IMR-90 (cell line): ENCODE data around the gene RBMS3.

Source experiments
- CTCF ChIP-seq: conservative IDR thresholded peaks from 2 replicates; pipeline ENCODE4 v1.5.1; 2012; ENCODE audit warnings: mild to moderate bottlenecking, low read depth, low read length, improper control_type of control experiment
- MXI1 ChIP-seq: IDR thresholded peaks from 2 replicates; pipeline ENCODE4 v1.6.1; 2012; ENCODE audit warnings: low read depth, mild to moderate bottlenecking, low read length, moderate library complexity, borderline replicate concordance
- POLR2A ChIP-seq: IDR thresholded peaks from 2 replicates; pipeline ENCODE4 v1.6.1; 2012; ENCODE audit warnings: mild to moderate bottlenecking, low read depth, low read length

DNA sequence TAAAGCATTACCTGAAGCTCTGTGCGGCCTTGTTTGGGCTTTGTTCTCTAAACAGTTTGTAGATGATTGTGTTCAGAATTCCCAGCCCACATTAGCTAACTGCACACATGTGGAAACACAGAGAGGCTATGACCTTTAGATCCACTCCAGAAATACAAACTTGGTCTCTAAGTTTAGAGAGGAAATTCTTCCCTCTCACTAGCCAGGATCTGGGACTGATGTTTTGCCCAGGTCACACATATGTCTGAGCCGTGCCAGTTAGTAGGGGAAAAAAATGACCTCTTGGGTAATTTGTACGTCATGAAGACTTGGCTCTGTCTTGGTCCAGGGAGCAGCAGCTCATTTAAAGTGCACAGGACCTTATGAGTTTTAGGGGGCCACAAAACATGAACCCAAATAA lies 223.1 kb downstream of the RBMS3 start:
- TF ChIP-seq MXI1 (no peak), POLR2A (no peak), CTCF (no peak)
